BLaER1 (cell line): ENCODE data around the gene H6PD.

ENCODE experiments used
- H3K27ac ChIP-seq: shearing (Covaris generic); formaldehyde crosslinking; 2 replicates; pipeline ENCODE4 v1.8.1; 2022
- H3K27me3 ChIP-seq: shearing (Covaris generic); formaldehyde crosslinking; 2 replicates; pipeline ENCODE4 v1.8.1; 2022
- H3K36me3 ChIP-seq: shearing (Covaris generic); formaldehyde crosslinking; 2 replicates; pipeline ENCODE4 v1.8.1; 2022
- H3K4me1 ChIP-seq: shearing (Covaris generic); formaldehyde crosslinking; 2 replicates; pipeline ENCODE4 v1.8.1; 2022
- H3K4me2 ChIP-seq: shearing (Covaris generic); formaldehyde crosslinking; 2 replicates; pipeline ENCODE4 v1.8.1; 2022
- H3K4me3 ChIP-seq: shearing (Covaris generic); formaldehyde crosslinking; 2 replicates; pipeline ENCODE4 v1.8.1; 2022
- H3K9ac ChIP-seq: shearing (Covaris generic); formaldehyde crosslinking; 2 replicates; pipeline ENCODE4 v1.8.1; 2022
- H3K9me3 ChIP-seq: shearing (Covaris generic); formaldehyde crosslinking; 2 replicates; pipeline ENCODE4 v1.8.1; 2022
- H4K20me1 ChIP-seq: shearing (Covaris generic); formaldehyde crosslinking; 2 replicates; pipeline ENCODE4 v1.8.1; 2022
- Cebpa-rat ChIP-seq: shearing (Covaris generic); IDR thresholded peaks from 2 replicates; pipeline ENCODE4 v1.8.1; 2022

Gene H6PD

DNA sequence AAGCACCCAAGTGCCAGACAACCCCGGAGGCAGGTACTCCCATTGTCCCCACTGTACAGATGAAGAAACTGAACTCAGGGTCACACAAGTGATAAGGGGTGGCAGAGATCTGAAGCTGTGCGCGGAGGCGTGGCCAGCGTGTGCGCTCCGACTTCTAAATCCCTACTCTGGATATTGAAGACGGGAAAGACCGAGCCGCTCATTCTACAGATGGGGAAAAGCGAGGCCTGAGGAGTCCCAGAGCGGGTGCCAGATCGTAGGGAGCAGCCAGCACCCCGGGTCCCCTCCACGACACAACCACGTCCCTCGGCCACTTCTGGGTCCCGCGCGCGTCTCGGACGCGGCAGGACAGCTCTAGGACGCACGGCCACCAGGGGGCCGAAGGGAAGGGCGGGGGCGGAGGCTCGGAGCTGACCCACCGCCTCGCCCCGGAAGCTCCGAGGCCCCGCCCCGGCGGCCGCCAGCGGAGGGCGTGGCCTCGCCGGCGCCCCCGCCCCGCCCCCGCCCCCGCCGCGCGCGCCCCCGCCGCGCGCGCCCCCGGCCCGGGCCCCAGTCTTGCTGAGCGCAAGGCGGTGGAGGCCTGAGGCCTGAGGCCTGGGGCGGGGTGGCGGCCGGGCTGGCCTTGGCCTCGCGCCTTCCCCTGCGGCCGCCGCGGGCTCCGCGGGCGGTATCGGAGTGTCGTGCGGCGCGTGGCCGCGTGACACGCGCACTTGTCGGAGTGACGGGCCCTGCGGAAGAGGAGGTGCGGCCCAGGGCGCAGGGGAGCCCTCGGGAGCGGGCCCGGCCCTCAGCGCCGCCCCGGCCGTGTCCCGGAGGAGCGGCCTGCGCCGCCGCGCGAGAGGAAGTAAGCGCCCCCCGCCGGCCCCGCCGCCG lies at the start of gene H6PD:
Gene H6PD, plus strand, starts transcription at position 552 of the 873 bp plus-strand sequence. CDS start 10,161 bp downstream, outside the sequence.
- Histone ChIP-seq H3K9ac (peak within 1 kb of the TSS; percentile 94), H3K27me3 (no peaks in the 10 kb centered on the region), H3K27ac (peak within 1 kb of the TSS; percentile 96), H3K4me2 (peak within 1 kb of the TSS; percentile 93), H3K9me3 (peaks cover 4% of the 10 kb centered on the region), H3K36me3 (no peaks in the 10 kb centered on the region), H3K4me3 (peak within 1 kb of the TSS; percentile 75), H4K20me1 (no peaks in the 10 kb centered on the region), H3K4me1 (peaks cover 68% of the 10 kb centered on the region)
- TF ChIP-seq Cebpa-rat: no peak

DNA sequence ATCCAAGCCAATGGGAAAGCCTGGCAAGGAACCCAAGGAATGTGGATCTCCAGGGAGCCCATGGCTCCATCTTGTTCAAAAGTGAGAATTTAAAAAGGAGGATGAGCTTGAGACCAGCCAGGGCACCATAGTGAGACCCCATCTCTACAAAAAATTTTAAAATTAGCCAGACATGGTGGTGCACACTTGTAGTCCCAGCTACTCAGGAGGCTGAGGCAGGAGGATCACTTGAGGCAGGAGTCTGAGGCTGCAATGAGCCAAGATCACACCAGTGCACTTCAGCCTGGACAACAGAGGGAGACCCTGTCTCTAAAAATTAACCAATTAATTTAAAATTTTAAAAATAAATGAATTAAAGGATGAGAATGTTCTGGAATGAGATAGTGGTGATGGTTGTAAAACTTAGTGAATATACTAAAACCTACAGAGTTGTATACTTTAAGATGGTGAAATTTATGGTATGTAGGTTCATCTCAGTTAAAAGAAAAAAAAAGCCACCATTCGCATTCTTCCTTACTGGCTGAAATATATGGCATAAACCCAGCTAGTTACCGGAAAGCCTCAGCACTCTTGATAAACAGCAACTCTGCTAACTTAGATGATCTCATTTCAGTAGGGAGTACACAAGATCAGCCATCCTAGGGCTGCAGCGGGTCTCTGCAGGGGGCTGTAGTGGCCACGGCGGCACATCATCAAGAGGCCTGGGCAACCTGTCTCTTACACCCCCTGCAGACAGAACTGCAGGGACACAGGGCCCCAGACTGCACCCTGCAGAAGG lies 48.3 kb upstream of the H6PD start:
- H3K4me2 ChIP-seq: peak overlapping the region; percentile 72
- peaks cover 42% of the 10 kb centered on the region for H3K4me1 ChIP-seq
- H3K4me3 ChIP-seq: no peak overlapping the region
- no peaks in the 10 kb centered on the region for H3K36me3 ChIP-seq
- H4K20me1 ChIP-seq: no peaks in the 10 kb centered on the region; the same call in 1 of the 2 replicates
- TF ChIP-seq Cebpa-rat: no peak
- H3K9me3 ChIP-seq: no peaks in the 10 kb centered on the region
- no peak overlapping the region for H3K9ac ChIP-seq
- H3K27me3 ChIP-seq: peaks cover 36% of the 10 kb centered on the region
- H3K27ac ChIP-seq: no peak overlapping the region

DNA sequence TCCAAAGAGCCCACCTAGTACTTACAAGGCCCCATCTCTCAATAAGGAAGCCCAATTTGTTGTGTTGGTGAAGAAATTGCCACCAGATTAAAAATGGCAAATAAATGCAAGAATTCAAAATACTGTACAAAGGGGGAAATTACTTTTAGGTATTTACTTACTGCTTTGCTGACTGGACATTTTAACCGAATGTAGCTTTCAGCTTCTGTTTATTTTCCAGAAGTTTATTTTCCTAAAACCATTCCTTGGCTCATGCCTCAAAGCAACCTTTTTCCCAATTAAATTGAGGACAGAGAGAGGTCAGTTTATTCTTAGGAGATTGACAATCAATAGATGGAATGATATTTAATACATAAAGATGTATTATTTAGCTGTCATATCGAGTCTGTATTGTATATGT lies 47.6 kb upstream of the H6PD start:
- H3K4me2 ChIP-seq: no peak overlapping the region
- TF ChIP-seq Cebpa-rat: no peak
- no peaks in the 10 kb centered on the region for H3K9me3 ChIP-seq
- no peaks in the 10 kb centered on the region; the same call in 1 of the 2 replicates for H4K20me1 ChIP-seq
- no peak overlapping the region for H3K9ac ChIP-seq
- H3K4me3 ChIP-seq: no peak overlapping the region
- H3K36me3 ChIP-seq: no peaks in the 10 kb centered on the region
- peaks cover 29% of the 10 kb centered on the region for H3K27me3 ChIP-seq
- no peak overlapping the region for H3K27ac ChIP-seq
- H3K4me1 ChIP-seq: peaks cover 37% of the 10 kb centered on the region

DNA sequence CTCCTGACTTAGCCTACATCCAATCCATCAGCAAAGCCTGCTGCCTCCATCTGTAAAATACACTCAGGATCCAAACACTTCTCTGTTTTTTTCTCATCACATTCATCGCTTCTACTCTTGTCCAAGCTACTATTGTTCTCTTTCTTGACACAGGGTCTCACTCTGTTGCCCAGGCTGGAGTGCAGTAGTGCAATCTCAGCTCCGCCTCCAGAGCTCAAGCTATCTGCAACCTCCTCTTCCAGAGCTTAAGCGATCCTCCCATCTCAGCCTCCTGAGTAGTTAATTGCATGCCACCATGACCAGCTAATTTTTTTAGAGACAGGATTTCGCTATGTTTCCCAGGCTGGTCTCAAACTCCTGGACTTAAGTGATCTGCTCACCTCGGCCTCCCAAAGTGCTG lies 44.3 kb upstream of the H6PD start:
- H3K9me3 ChIP-seq: no peaks in the 10 kb centered on the region
- no peak overlapping the region for H3K9ac ChIP-seq
- no peaks in the 10 kb centered on the region for H3K27me3 ChIP-seq
- H3K4me3 ChIP-seq: no peak overlapping the region
- H3K27ac ChIP-seq: no peak overlapping the region
- no peaks in the 10 kb centered on the region for H4K20me1 ChIP-seq
- no peak overlapping the region for H3K4me2 ChIP-seq
- TF ChIP-seq Cebpa-rat: no peak
- no peaks in the 10 kb centered on the region for H3K36me3 ChIP-seq
- peaks cover 26% of the 10 kb centered on the region for H3K4me1 ChIP-seq

DNA sequence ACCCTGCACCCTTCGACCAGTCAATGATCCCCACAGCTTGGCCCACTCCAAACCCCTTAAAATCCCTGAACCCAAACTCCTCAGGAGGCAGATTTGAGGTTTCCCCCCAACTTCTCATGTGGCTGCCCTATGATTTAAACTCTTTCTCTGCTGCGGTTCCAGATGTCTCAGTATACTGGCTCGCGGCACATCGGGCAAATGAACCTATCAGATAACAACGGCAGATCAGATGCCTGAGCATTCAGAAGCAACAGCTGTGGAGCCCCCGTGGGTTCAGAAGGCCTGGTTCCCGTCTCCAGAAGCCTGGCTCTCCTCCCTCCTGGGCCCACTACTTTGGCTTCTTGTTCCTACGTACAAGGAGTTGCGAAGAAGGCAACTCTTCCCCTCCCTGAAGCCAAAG lies 43.3 kb upstream of the H6PD start:
- H3K9me3 ChIP-seq: no peaks in the 10 kb centered on the region
- no peaks in the 10 kb centered on the region for H4K20me1 ChIP-seq
- H3K27me3 ChIP-seq: no peaks in the 10 kb centered on the region
- H3K36me3 ChIP-seq: no peaks in the 10 kb centered on the region
- peaks cover 26% of the 10 kb centered on the region for H3K4me1 ChIP-seq
- no peak overlapping the region for H3K9ac ChIP-seq
- no peak for TF ChIP-seq Cebpa-rat
- H3K4me3 ChIP-seq: no peak overlapping the region
- H3K27ac ChIP-seq: no peak overlapping the region
- no peak overlapping the region for H3K4me2 ChIP-seq

DNA sequence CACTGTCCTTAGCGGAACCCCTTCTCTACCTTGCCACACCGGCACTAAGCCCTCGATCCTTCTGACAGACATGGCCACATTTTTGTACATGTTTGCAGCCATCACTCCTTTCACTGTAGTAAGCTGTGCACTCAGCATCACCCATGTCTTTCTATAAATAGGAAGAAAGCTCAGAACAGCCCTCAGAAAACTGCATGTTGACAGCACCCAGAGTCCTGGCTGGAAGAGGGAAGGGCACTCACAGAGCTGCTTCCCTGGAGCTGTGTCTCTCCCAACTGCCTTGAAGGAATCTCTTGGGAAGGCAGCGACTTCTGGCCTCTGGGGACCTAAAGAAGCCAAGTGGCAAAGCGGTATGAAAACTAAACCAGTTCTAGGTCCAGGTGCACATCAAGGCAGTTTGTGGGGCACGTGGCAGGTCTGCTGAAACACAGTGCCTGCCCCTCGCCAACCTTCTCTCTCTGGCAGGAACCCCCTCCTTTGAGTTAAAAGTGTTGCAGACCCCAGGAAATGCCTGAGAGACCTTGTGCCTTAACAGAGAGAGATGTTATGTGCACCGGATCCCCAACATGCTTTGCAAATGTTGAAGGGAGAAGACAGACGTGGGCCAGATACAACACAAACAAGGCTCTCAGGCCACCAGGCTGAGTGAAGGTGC lies 41.9 kb upstream of the H6PD start:
- Histone ChIP-seq H3K27me3 (no peaks in the 10 kb centered on the region), H3K36me3 (no peaks in the 10 kb centered on the region), H3K4me1 (peaks cover 41% of the 10 kb centered on the region), H3K4me2 (peak overlapping the region; percentile 70), H3K27ac (no peak overlapping the region), H3K4me3 (no peak overlapping the region), H4K20me1 (no peaks in the 10 kb centered on the region), H3K9me3 (no peaks in the 10 kb centered on the region), H3K9ac (no peak overlapping the region)
- TF ChIP-seq Cebpa-rat: no peak

- no peaks in the 10 kb centered on the region for H3K9me3 ChIP-seq
- no peaks in the 10 kb centered on the region for H3K36me3 ChIP-seq
- no peaks in the 10 kb centered on the region for H4K20me1 ChIP-seq
- no peak overlapping the region for H3K4me3 ChIP-seq
- no peak overlapping the region for H3K27ac ChIP-seq
- peak overlapping the region; percentile 70 for H3K4me2 ChIP-seq
- H3K9ac ChIP-seq: no peak overlapping the region
- H3K27me3 ChIP-seq: peaks cover 4% of the 10 kb centered on the region
- TF ChIP-seq Cebpa-rat: no peak
- peaks cover 46% of the 10 kb centered on the region for H3K4me1 ChIP-seq
Observed at GRCh38 chr1:9193233-9193625, 41.3 kb upstream of the H6PD start.

- Histone ChIP-seq H3K4me3 (no peak overlapping the region), H3K27ac (no peak overlapping the region), H3K36me3 (no peaks in the 10 kb centered on the region), H4K20me1 (no peaks in the 10 kb centered on the region), H3K4me2 (no peak overlapping the region), H3K9ac (no peak overlapping the region), H3K4me1 (peaks cover 50% of the 10 kb centered on the region), H3K9me3 (no peaks in the 10 kb centered on the region), H3K27me3 (peaks cover 12% of the 10 kb centered on the region)
- no peak for TF ChIP-seq Cebpa-rat
Observed at GRCh38 chr1:9194024-9194423, 40.5 kb upstream of the H6PD start.

GRCh38 chr1:9195651-9196050 lies 38.9 kb upstream of the H6PD start:
- Histone ChIP-seq H3K27ac (peak overlapping the region; percentile 37; the same call in 1 of the 2 replicates), H3K4me2 (peak overlapping the region; percentile 87), H3K4me3 (peak overlapping the region; percentile 40; the same call in 1 of the 2 replicates), H3K27me3 (peaks cover 28% of the 10 kb centered on the region), H4K20me1 (peaks cover 12% of the 10 kb centered on the region; the same call in 1 of the 2 replicates), H3K36me3 (no peaks in the 10 kb centered on the region), H3K9ac (peak overlapping the region; percentile 5; the same call in 1 of the 2 replicates), H3K4me1 (peaks cover 61% of the 10 kb centered on the region), H3K9me3 (no peaks in the 10 kb centered on the region)
- no peak for TF ChIP-seq Cebpa-rat
